NCI-H524 (cell line): ENCODE data around the gene CARHSP1.
A peak's percentile ranks its signal among the peaks of the same experiment; 100 is the strongest.
"Not testable (repeated sequence)": the region's sequence is repeated elsewhere in the genome, so short reads cannot be mapped to it uniquely, and the experiment has no call there.

Experiments
- DNase-seq, 2 experiments: peaks; one replicate each; lab custom pipeline; 2025; lab: John Stamatoyannopoulos, UW

The CARHSP1 gene

DNA sequence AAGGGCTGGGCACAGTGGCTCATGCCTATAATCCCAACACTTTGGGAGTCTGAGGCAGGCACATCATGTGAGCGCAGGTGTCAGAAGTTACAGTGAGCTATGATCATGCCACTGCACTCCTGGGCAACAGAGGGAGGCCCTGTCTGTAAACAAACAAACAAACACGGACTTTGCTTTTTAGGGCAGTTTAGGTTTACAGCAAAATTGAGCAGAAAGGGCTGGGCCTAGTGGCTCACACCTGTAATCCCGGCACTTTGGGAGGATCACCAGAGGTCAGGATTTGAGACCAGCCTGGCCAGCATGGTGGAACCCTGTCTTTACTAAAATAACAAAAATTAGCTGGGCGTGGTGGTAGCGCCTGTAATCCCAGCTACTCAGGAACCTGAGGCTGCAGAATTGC is 3.3 kb upstream of the CARHSP1 start:
- no peak for DNase-seq

DNA sequence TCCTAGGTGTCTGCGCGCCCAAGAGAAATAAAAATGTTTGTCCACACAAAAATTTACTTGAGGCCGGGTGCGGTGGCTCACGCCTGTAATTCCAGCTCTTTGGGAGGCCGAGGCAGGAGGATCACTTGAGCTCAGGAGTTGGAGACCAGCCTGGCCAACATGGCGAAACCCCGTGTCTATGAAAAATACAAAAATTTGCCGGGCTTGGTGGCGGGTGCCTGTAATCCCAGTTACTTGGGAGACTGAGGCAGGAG is 1.1 kb upstream of the CARHSP1 start:
- DNase-seq: not testable (repeated sequence)

DNA sequence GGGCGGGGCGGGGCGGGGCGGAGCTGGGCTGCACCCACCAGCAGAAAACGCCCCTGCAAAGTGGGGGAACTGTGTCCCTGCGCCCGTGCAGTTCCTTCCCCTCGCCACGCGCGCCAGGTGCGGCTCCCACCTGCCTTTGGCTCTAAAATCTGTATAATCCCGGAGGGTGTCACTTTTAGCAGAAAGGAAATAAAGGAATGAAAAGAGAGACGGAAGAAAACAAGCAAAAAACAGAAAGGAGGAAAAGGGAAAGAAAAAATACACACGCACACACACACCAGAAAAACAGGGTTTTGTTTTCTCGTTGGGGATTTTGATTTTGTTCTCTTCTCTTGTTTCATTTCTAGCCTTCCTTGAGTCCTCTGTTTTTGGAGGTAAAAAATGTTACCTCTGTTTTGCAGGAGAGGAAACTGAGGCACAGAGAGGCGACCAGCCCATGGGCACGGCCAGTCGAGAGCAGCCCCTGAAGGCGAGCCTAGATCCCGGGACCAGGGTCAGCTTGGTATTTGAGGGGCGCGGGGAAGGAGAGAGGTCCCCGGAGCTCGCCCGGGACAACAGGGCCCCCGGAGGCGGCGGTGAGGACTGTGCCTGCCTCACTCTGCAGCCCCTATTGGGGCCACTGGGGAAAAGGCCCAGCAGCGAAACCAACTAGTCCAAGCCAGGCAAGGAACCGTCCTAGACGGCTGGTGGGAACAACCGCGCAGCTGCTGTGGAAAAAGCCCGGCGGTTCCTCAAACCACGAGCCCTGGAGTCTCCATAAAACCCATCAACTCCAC is 594 bp upstream of the CARHSP1 start:
- DNase-seq: peak in 1 of 2 experiments; percentile 48

DNA sequence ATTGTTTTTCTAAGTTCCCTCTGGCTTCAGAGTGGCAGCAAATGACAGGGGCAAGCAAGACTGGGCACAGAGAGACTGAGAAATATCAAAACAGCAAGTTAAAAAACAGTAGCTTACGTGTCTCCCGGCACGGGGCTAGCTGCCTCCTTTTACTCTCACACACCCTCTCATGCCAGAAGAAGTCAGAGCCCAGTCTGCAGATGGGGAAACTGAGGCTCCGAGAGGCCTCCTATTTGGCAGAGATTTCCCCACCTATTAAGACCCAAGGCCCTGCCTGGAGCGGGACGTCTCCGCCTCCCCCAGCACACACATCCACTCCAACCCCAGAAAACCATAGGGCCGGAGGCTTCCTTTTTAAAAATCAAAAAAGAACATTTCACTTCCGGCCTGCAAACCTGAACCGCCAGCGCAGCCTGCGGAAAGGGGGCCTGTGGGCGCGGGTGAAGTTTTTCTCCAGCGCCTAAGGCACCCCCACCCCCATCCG is 832 bp downstream of the CARHSP1 start:
- DNase-seq: peak in 1 of 2 experiments; percentile 49

DNA sequence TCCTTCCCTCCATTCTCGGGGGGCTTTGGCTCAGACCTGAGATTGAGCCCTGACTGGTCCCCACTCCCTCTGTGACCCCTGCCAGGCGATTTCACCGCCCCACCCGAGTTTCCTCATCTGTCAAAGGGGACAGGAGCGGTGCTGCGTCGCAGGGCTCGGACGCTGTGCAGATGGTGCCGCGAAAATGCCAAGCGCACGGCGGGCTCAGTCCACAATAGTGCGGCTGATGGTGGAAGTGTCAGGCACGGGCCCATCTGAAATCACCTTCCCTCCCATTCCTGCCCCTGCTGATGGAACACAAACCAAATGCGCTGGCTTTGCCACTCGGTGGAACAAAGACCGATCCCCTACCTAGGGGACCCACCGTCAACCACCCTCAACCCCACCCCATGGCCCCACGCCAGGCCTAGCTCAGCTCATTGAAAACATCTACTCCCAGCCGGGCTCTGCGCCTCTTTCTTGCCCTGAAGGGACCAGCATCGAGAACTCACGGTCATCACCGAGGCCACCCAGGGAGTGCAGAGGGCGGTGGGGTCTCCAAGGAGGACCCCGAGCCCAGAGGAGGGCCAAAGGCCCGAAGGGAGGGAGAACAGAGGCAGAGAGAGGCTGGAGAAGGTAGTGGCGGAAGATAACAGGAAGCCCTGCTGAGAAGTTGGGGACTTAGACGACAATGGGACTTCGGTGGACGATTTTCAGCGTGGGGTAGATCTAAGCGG is 1.4 kb downstream of the CARHSP1 start:
- DNase-seq: peak in 1 of 2 experiments; percentile 49

DNA sequence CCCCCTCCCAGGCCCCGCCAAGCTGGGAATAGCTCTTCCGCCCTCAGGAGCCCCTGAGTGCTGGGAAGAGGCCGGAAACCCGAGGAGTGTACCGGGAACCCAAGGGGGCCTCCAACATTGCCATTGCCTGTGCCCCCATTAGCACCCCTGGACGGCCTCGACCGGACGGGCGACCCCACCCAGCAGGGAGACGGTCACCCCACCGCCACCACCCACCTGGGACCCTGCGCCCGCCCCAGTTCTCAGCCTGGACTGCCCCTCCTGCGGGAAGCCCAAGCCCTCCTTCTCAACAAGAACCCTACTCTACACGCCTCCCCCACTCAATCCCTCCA is 2.0 kb downstream of the CARHSP1 start:
- no peak for DNase-seq

DNA sequence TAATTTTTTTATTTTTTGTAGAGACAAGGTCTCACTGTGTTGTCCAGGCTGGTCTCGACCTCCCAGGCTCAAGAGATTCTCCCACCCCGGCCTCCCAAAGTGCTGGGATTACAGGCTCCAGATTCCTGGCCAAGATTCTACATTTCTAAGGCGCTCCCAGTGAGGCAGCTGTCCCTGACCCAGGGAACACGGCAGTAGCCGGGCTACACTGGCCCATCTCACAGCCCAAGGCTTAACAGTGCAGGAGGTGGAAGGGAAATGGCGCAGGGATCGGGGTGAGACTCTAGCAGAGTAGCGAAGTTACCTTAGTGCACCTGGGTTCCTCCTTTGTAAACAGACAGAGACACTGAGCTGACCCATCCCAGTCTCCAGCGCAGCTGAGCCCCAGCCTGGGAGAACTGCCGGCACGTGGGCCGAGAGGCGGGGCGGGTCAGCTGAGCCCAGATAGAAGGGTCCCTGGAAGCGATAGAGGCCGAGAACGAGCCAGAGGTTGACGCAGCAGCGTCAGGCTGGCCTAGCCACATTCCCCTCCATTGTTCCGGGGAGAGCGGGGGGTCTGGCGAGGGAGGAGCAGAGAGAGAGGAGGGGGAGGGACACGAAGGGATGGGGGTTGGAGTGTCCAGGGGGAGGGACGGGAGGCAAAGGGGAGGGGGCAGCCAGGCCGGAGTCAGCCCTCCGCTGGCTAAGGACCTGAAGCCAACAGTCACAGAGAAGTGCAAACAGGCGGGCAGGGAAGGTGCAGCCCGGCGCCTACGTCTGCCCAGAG is 2.5 kb downstream of the CARHSP1 start:
- DNase-seq: no peak

DNA sequence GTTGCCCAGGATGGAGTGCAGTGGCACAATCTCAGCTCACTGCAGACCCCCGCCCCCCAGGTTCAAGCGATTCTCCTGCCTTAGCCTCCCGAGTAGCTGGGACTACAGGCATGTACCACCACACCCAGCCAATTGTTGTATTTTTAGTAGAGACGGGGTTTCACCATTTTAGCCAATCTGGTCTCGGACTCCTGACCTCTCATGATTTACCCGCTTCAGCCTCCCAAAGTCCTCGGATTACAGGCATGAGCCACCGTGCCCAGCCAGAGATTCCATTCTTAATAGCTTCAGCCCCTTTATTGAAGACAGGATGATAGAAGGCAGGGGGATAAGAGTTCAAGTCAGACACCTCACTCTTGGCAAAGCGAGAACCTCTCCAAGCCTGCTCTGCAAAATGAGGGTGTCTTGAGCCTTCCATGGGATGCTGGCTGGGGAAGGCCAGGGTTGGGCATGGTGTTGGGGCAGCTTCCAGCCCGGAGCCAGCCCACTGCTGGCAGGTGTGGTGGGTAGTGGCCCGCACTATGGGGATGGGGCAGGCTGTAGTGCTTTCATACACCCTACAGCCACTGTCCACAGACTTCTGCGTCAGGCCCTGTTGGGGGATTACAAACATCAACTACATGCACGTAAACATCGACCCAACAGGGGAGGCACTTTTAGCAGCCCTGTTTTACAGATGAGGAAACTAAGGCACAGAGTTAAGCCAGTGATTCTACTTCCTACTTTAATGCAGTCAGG is 3.5 kb downstream of the CARHSP1 start:
- no peak for DNase-seq

DNA sequence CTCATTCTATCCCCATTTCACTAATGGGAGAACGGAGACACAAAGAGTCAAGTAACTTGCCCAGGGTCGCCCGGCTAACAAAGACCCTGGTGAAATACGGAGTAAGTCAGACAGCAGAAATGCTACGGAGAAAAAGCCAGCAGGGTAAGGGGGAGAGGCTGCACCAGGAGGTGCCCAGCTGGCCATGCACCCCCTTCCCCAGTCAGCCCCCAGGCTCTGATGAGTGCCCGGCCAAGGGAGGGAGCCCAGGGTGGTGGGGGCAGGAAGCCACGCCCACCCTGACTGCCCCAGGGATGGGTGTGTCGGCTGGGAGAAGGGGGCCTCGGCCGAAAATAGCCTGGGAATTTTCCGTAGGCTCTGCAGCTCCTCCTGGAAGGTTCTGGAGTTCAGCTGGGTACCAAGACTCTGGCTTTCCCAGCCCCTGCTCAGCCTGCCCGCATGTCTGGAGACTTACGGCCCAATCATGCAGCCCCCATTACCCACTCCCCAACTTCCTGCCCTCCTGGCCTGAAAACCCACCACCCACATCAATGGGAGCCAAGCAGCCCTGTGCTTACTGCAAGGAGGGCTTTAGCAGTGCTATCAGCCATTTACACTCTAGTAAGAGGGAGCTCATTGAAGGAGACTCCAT is 4.2 kb downstream of the CARHSP1 start:
- no peak for DNase-seq

DNA sequence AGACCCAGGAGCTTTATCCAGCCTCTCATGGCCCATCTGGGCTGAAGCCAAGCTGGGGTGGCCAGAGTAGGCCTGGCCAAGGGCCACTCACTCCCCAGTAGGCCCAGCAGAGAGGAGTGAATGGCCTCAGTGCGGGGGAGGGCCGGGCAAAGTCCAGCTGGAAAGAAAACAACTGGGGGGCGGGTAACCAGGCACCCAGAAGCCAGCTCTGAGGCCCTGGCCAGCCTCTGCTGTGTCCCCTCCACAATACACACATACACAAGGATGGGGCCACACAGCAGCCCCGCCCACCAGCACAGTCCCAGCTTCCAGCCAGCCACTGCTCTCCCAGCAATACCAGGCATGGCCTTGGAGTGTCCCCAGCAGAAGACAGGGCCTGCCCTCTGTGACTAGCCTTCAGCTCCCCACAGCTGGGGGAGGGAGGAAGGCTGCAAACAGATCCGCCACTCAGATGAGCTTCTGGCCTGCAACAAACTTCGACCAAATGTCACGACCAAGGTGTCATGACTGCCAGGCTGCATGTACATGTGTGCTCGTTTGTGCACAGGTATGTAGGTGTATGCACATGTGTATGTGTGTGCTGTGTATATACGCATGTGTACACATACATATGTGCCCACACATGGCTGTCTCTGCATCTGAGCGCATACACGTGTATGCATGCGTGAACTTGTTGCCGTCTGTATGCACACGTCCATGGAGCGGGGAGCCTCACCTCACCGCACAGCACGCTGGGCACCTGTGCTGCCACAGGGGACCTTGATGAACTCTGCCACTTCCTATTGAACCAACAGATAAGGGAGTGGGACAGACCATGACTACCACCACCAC is 5.0 kb downstream of the CARHSP1 start:
- DNase-seq: peak in 1 of 2 experiments; percentile 22

DNA sequence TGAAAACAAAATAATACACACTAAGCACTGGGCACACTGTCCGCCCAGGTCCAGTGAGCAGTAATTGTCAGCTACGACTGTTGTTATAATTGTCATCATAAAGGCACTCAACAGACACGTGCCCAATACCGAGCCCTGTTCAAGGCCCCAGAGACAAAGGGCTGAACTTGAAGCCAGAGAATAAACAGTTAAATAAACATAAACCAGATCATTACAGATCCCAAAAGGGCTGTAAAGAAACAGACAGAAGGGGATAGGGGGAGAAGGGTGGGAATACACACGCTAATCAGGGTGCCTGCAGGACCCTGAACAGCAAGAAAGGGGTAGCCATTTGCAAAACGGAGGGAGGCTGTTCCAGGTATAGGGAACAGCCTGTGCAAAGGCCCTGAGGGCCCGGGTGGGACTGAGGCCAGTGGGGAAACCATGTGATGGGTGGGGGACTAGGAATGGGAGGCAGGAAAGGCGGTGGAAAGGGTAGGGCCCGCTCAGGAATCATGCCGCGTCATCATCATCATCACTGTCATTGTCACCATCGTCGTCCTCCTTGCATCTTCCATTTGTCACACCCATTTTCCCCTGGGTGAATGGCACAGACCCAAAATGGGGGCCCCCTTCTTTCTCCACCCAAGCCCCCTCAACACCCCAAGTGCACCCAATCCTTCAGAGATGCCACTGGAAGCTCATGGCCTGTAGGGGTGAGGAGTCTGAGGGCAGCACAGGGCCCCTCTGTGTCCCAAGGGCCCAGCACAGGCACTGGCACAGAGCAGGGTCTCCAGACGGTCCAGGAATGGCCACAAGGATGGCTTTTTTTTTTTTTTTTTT is 6.3 kb downstream of the CARHSP1 start:
- DNase-seq: no peak

DNA sequence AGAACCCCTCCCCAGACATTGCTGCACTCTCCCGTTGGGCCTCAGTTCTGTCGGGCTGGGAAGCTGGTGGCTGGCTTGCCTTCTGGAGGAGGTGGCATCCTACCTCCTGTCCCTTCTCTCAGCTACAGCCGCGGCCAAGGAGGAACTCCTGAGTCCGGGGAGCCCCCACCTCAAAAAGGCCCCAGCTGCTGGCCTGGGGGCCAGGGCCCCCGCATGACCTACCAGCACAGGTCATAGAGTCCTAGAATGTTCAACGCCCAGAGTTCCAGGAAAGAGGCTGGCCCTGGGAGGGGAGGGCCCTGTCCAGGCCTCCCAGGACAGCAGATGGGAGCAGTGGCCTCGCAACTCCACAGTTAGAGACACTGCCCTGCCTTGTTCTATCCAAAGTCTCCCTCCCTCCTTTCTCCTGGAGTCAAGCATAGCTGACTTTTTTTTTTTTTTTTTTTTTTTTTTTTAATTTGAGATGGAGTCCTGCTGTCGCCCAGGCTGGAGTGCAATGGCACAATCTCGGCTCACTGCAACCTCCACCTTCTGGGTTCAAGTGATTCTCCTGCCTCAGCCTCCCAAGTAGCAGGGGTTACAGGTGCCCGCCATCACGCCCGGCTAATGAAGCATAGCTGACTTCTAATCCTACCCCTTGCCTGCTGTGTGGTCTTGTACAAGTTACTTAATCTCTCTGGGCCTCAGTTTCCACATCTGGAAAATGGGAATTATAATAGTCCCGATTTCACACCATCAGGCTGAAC is 7.1 kb downstream of the CARHSP1 start:
- no peak for DNase-seq

DNA sequence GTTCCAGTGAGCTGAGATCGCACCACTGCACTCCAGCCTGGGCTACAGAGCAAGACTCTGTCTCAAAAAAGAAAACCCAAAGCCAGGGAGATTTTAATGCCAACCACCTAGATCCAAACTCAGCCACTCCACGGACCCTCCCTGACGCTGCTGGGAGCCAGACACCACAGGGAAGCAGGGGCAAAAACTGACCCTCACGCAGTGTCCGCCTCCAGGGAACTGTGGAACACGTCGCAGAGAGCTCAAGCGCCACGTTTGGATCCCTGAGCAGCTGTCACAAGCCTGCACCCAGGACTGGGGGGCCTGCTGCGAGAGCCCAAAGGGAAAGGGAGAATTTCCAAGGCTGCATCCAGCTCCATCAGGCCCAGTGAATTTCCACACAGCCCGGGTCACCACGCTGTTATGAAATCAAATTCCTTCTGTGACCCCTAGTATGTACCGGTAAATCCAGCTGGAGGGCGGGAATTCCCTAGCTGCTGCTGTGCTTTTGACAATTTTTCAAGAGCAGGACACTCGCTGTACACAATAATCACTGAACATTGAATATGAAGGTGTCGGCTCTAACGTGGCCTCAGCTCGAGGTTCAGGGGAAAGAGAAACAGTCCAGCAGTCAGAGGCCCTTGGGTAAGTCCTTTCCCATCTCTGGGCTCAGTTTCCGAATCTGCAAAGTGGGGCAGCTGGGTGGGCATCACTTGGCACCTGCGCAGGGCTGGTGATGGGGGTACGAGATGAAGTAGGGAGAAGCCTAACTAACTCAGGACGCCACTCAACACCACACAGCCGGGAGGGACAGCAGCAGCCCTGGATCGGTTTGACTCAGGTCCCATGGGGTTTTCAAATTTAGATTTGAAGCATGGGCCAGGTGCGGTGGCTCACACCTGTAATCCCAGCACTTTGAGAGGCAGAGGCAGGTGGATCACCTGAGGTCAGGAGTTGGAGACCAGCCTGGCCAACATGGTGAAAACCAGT is 8.6 kb downstream of the CARHSP1 start:
- DNase-seq: no peak

DNA sequence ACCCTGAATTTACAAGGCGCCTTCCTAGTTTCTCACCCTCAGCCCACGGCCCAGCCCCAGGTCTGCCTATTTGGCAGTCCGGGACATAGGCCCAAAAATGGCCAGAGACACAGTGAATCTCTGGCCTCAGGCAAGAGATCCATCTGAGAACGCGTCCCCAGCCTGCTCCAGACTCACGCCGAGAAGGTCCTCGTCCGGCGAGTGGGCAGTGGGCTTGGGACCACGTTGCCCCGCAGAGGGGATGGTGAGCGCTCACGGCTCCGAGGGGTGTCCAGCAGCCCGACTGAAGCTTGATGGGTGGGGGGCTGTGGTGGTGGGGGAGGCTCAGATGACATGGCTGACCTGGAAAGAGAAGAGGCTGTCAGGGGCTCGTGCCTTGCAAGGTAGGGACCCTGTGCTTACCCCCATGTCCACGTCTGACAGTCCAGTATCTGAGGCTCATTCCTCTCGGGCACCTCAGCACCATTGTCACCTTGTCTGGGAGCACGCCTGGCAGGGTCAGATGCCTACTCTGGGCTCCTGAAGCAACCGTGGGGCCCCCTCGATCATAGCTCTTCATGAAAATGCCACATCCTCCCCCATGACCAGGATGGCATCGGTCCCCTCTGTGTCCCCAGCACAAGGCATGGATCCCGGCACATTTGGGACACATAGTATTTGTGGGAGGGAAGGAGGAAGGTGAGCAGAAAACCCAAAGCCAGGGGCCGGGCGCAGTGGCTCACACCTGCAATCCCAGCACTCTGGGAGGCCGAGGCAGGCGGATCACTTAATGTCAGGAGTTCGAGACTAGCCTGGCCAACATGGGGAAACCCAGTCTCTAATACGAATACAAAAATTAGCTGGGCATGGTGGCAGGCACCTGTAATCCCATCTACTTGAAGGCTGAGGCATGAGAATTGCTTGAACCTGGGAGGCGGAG is 9.6 kb downstream of the CARHSP1 start:
- DNase-seq: no peak

DNA sequence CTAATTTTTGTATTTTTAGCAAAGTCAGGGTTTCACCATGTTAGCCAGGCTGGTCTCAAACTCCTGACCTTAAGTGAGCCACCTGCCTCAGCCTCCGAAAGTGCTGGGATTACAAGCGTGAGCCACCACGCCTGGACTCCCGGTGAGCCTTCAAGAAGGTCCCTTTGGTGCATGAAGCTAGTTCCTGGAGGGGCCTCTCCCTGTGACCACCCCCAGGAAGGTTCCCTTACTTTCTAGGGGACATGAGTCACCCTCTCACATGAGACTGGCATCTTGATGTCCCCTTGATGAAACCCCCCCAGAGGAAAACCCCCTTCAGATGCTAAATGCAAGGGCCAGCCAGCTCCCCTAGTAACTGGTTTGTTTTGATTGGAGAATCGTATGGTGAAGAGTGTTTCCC is 12.8 kb downstream of the CARHSP1 start:
- DNase-seq: no peak

DNA sequence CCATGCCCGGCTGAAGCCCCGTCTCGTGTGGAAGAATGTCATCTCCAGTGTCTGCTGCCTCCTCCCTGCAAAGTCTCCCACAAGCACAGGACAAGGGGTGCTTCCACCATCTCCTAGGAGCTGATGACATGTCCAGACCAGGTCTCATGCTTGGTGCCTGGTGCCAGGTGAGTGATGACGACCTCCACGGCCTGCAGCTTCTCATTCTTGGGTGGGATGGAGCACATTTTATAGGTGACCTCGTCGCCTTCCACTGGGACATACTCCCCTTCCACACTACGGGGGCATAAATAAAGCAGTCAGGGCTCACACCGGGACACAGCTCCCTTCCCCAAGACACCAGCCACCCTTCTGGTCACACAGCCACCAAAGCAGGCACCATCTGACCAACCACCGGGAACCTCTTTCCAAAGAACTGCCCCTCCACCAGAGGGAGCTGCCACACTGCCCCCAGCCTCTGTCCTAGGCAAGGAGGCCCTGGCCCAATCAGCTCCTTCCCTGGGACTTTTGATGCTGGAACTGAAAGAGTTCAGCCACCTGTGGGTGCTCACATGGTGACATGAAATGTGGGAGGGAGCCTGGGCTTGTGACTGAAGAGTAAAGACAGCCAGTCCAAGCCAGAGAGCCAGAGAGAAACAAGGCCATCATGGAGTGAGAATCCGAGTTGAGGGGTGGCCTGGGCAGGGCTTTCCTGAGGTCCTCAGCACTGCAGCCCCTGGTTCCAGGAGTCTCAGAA is 13.6 kb downstream of the CARHSP1 start:
- DNase-seq: no peak
